ENCODE results near the gene DCAF10. TPM values are rescaled to one million over a fixed set of nuclear protein-coding genes. Genes with fewer than 3 reads are reported as not detected.
A peak's percentile ranks its signal among the peaks of the same experiment; 100 is the strongest.
"Not testable (repeated sequence)": the region's sequence is repeated elsewhere in the genome, so short reads cannot be mapped to it uniquely, and the experiment has no call there.

Gene DCAF10
- total RNA-seq, 1 experiment from 2014 or later = 32.4 TPM

DNA sequence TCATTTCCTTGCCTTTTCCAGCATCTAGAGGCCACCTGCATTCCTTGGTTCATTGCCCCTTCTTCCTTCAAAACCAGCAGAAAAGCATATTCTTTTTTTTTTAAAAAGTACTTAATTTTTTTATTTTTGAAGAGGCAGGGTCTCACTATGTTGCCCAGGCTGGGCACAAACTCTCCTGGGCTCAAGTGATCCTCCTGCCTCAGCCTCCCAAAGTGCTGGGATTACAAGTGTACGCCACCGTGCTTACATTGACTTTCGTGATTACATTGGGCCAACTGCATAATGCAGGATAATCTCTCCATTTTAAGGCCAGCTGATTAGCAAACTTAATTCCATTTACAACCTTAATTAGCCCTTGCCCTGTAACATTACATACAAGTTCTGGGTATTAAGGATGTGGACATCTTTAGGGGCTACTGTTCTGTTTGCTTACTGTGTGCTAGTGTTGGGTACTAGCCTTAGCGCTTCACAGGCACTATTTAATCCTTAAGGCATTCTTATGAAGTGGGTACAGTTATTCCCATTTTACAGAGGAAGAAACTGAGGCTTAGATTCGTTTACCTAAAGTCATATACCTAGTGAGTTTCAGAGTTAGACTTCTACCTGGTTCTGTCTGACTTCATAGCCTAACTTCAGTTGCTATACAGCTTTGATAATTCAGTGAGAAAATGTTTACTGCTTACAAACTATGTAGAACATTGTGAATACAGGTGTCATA lies 69.6 kb downstream of the DCAF10 start:
- no peak for DNase-seq (ENCODE audit: low spot score)

GRCh38 chr9:37870799-37871176 lies 70.2 kb downstream of the DCAF10 start:
- DNase-seq (ENCODE audit: low spot score) = no peak

DNA sequence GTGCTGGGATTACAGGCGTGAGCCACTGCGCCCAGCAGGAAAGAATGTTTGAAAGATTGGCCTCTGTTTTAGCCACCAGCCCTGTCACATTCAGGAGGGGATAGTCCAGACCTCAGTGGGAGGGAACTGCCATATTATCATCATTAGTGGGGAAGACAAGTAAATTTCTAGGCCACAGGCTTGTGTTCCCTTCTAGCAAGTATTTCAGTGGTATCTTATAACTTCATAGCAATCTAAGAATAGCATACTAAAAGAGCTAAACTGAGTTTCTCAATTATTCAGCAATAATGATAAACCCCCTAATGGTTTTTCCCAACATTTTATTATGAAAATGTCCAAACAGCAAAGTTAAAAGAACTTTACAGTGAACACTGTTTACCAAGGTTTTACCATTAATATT lies 73.4 kb downstream of the DCAF10 start:
- DNase-seq (ENCODE audit: low spot score) = no peak

DNA sequence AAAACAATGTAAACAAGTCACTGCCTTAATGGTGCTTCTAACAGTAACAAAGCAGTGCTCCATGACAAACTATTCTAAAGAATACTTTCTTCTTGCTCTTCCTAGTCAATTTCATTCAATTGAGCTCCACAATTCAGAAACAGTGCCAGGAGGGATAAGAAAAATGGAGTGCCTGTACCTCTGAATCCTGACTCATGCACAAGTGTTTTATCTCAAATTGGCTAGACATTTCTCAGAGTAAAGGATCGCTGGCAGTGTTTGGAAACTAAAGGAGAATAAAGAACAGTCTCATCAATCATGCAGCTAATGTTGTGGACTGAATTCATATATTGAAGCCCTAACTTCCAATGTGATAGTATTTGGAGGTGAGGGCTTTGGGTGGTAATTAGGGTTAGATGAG lies 75.8 kb downstream of the DCAF10 start:
- DNase-seq (ENCODE audit: low spot score) = no peak

- no peak for DNase-seq (ENCODE audit: low spot score)
Measured at GRCh38 chr9:37880916-37881479, 80.4 kb downstream of the DCAF10 start.

DNA sequence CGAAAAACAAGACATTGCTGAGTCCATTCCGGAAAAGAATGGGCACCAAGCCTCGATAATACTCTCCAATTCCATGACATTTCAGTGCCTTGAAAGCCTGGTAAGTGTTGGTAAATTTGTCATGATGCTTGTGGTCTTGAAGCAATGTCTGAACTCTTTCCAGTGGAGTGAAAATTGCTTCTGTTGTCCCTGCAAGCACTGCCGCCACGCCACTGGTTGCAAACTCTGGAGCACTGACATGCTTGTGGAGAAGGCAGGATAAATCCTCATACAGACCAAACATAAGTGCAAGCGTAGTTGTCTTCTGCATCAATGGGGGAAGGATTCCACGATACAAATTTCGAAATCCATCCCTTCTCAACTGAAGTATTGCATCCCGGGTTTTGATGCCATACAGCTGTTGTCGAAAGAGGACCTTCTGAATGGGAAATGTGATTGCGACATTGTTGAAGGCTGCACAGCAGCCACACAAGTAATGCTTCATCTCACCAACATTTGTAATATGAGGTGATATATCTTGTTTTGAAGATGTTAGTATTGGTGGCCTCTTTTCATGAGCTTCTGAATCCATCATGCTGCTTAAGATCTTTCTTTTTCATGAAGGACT lies 87.5 kb downstream of the DCAF10 start:
- not testable (repeated sequence) for DNase-seq (ENCODE audit: low spot score)

DNA sequence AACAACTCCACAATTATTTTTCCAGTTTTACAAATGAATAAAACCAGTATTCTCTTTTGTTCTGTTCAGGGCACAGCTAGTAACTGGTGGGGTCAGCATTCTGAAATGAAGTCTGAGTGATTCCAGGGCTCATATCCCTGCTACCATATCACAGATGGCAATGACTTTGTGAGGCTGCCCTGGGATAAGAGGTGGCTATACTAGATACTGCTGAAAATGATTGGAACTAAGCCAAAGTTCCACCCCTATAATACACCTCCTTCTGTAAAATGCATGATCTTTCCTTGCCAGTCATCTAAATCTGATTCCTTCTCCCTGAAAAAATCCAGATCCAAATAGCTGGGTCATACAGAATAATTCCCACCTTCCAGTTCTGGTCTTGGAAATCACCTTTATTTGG lies 88.9 kb downstream of the DCAF10 start:
- no peak for DNase-seq (ENCODE audit: low spot score)

GRCh38 chr9:37891042-37891441 lies 90.4 kb downstream of the DCAF10 start:
- DNase-seq (ENCODE audit: low spot score) = not testable (repeated sequence)

GRCh38 chr9:37892063-37892462 lies 91.5 kb downstream of the DCAF10 start:
- DNase-seq (ENCODE audit: low spot score) = no peak

GRCh38 chr9:37897665-37898064 lies 97.1 kb downstream of the DCAF10 start:
- no peak for DNase-seq (ENCODE audit: low spot score)

DNA sequence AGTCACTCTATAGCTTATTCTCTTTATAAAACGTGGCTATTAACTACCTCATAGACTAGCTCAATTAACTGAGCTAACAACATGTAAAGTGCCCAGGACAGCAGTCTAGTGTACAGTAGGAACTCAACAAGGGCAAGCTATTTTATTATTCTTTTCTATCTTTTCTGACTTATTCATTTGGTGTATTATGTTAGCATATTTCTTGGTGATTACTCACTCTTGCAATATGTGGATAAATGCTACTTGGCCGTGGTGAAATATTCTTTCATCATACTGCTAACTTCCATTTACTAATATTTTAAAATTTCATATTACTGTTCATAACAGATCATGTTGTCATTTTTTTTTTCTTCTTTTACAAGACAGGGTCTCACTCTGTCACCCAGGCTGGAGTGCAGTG lies 98.4 kb downstream of the DCAF10 start:
- DNase-seq (ENCODE audit: low spot score) = no peak

DNA sequence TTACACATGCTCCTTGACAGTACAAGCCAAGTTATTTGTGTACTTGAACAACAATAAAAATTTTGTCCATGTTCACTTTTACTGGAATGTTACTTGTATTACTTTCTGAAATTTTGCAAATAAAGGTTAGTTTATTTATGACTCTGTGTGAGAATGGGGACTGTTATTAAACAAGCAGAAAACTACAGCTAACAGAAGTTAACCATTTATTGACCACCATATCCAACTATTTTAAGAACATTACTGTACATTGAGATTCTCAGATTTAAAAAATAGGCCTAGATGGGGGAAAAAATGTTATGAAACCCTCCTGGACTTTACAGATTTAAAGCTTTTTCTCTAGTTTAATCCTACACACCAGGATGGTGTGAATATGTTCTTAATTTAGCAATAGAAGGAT lies 101.5 kb downstream of the DCAF10 start:
- DNase-seq (ENCODE audit: low spot score) = no peak

- DNase-seq (ENCODE audit: low spot score) = no peak
Measured at GRCh38 chr9:37902796-37903646, 102.4 kb downstream of the DCAF10 start.

DNA sequence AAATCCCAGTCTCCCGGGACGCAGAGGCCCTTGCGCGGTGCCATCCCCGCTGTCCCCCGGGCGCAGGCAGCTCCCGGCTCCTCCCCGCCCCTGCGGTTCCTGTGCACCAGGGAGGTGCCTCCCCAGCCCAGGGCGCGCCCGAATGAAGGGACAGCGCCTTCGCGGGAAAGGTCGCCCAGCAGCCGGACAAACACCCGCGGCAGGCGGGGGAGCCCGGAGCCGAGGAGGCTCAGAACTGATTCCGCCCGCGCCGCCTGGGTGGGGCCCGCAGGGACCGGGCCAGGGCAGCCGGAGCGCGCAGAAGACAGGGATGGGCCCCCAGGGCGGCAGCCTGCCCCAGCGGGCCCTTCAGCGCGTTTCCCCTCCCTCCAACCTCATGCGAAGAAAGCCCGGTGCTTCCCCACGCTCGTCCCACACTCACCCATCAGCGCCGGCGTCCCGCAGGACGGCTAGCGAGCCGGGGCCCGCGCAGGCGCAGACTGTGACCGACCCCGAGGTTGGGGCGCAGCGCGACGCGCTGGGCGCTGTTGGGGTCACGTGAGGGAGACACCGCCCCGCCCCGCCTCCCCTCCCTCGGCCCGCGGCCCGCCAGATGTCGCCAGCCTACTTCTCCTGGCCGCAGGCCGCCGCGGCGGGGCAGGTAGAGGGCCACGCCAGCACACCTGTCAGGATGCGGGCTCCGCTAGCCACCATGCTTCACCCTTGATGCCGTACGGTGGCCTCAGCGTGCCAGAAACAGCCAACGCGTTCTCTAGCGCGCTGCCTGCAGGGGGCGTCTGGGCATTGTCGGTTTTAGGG lies 103.2 kb downstream of the DCAF10 start, which contains the start of gene SLC25A51:
Gene SLC25A51, minus strand, starts transcription at position 481 of the 798 bp plus-strand sequence. CDS start 15,577 bp downstream, outside the sequence.
- peak; percentile 86 for DNase-seq (ENCODE audit: low spot score)

GRCh38 chr9:37904445-37905130 lies 104.0 kb downstream of the DCAF10 start:
- no peak for DNase-seq (ENCODE audit: low spot score)

DNA sequence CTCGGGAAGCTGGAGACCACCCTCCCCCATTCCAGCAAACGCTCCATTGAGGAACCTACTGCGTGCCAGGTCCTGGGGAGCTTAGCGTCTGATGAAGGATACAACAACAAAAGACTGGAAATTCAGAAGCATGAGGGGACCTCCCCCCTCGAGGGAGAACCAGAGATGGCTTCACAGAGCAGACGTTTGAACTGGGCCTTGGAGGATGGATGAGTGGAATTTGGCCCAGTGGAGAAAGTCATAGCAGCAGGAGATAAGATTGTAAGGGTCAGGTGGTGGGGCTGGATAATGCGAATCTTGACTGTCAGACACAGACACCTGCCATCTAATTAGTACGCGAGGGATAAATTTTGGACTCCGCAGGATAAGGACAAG lies 104.5 kb downstream of the DCAF10 start:
- DNase-seq (ENCODE audit: low spot score) = no peak

DNA sequence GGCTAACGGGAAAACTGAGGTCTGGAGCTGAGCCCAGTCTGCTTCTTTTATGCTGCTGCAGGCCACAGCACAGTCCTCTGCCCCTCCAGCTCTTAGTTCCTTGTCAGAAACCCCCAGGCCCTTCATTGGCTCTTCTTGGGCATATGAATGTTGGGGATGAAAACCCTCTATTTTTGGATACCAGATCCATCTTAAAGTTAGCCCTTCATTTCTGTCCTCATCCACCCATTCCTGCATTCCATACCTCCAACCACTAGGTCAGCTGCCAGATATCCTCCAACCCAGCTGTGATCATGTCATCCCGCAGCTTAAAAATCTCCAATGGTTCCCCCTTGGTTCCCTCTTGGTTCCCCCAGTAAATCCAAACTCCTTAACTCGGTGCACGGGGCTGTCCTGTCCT lies 105.2 kb downstream of the DCAF10 start:
- DNase-seq (ENCODE audit: low spot score) = no peak

GRCh38 chr9:37906312-37907239 lies 106.0 kb downstream of the DCAF10 start:
- no peak for DNase-seq (ENCODE audit: low spot score)

- DNase-seq (ENCODE audit: low spot score) = no peak
Measured at GRCh38 chr9:37908283-37908682, 107.7 kb downstream of the DCAF10 start.

DNA sequence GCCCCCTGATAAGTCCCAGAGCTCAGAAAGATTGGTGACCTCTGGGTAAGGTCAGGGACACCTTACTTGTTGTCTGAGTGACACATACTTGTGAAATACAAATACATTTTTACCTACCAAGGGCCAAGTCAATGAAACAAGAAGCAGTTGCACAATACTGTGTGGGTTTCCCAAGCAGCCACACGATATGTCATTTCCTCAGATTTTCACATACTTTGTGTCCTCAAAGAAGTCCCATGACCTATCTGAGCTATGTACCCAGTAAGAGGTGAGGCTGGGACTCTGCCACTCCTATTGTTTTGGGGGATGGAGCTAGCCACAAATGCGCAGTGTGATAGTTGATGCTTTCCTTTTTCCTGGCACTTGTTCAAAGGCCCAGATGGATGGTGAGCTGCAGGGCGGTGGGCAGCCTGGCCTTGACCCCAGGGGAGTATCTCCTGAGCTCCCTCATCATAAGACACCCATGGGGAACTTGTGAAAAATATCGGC lies 108.1 kb downstream of the DCAF10 start:
- peak; percentile 48 for DNase-seq (ENCODE audit: low spot score)

Measured in H4 (cell line).